Stimulated activated CD8-positive, alpha-beta memory T cell treated with anti-CD3 and anti-CD28 coated beads, Interleukin-15, amount 100 ng/mL, for 4 hours (primary cell): ENCODE results near the gene IARS1.

Experiments
- DNase-seq, 2 donors: peaks; one replicate each; pipeline ENCODE4 v3.0.0-alpha.2; 2020; ENCODE audit warnings: low read depth in 2 of 2

The IARS1 gene

GRCh38 chr9:92295240-92295790 lies 1.8 kb upstream of the IARS1 start:
- no peak for DNase-seq

- no peak for DNase-seq
These were observed 790 bp upstream of the IARS1 start for GRCh38 chr9:92294297-92294676.

- no peak for DNase-seq
These were observed 482 bp downstream of the IARS1 start for GRCh38 chr9:92293075-92293354.

GRCh38 chr9:92292338-92293074 lies 991 bp downstream of the IARS1 start:
- no peak for DNase-seq

GRCh38 chr9:92291577-92291976 lies 1.9 kb downstream of the IARS1 start:
- DNase-seq = no peak

- DNase-seq = no peak
These were observed 2.6 kb downstream of the IARS1 start for GRCh38 chr9:92290785-92291429.

- DNase-seq = no peak
These were observed 3.6 kb downstream of the IARS1 start for GRCh38 chr9:92289708-92290390.

GRCh38 chr9:92279302-92279701 lies 14.2 kb downstream of the IARS1 start:
- DNase-seq = no peak

- DNase-seq = no peak
These were observed 15.4 kb downstream of the IARS1 start for GRCh38 chr9:92278110-92278509.

GRCh38 chr9:92276331-92277032 lies 17.0 kb downstream of the IARS1 start:
- DNase-seq = no peak

GRCh38 chr9:92275541-92275940 lies 18.0 kb downstream of the IARS1 start:
- no peak for DNase-seq

- no peak for DNase-seq
These were observed 23.0 kb downstream of the IARS1 start for GRCh38 chr9:92270511-92270910.

- no peak for DNase-seq
These were observed 27.0 kb downstream of the IARS1 start for GRCh38 chr9:92266486-92266885.

- no peak for DNase-seq
These were observed 28.3 kb downstream of the IARS1 start for GRCh38 chr9:92265154-92265553.

GRCh38 chr9:92263131-92263530 lies 30.4 kb downstream of the IARS1 start:
- DNase-seq = no peak

GRCh38 chr9:92257327-92257726 lies 36.2 kb downstream of the IARS1 start:
- DNase-seq = no peak

GRCh38 chr9:92254381-92255337 lies 38.8 kb downstream of the IARS1 start:
- no peak for DNase-seq

- no peak for DNase-seq
These were observed 39.8 kb downstream of the IARS1 start for GRCh38 chr9:92253656-92254055.

- no peak for DNase-seq
These were observed 45.5 kb downstream of the IARS1 start for GRCh38 chr9:92247981-92248380.

GRCh38 chr9:92247296-92247695 lies 46.2 kb downstream of the IARS1 start:
- DNase-seq = no peak
